Measurements from ENCODE around the gene EPG5. TPM values are rescaled to one million over a fixed set of nuclear protein-coding genes. Genes with fewer than 3 reads are reported as not detected.

The EPG5 gene
- total RNA-seq, 1 experiment from 2014 or later, result 16.1 TPM

GRCh38 chr18:45923138-45923537 is 44.0 kb downstream of the EPG5 start:
- Histone ChIP-seq H2AFZ (ENCODE audit: low read length) (no peak overlapping the region), H3K27ac (ENCODE audit: insufficient read length, low read depth, low read length) (no peak overlapping the region), H3K79me2 (ENCODE audit: insufficient read depth, low read length) (no peaks in the 10 kb centered on the region), H3K4me1 (ENCODE audit: insufficient read depth, low read length) (no peaks in the 10 kb centered on the region), H3K56ac (ENCODE audit: insufficient read length, low read depth, low read length) (no peak overlapping the region), H3K27me3 (ENCODE audit: insufficient read depth, low read length) (no peaks in the 10 kb centered on the region), H2BK5ac (ENCODE audit: insufficient read length, low read length) (no peak overlapping the region), H2AK5ac (ENCODE audit: insufficient read length, low read length) (no peak overlapping the region), H2BK120ac (ENCODE audit: low read depth, low read length, poor library complexity, severe bottlenecking) (no peak overlapping the region), H3K23ac (ENCODE audit: insufficient read length, low read depth, low read length) (no peak overlapping the region), H3K4me2 (ENCODE audit: insufficient read depth, insufficient read length, low read length) (no peak overlapping the region), H3K18ac (ENCODE audit: insufficient read length, low read depth, low read length) (no peak overlapping the region), H3T11ph (ENCODE audit: low read length) (no peak overlapping the region), H4K91ac (ENCODE audit: insufficient read length, low read depth, low read length) (no peak overlapping the region), H2BK15ac (ENCODE audit: low read depth, low read length) (no peak overlapping the region), H4K20me1 (ENCODE audit: control insufficient read depth, insufficient read depth, insufficient read length) (no peaks in the 10 kb centered on the region), H4K8ac (replicated peaks; ENCODE audit: insufficient read length, low read depth, low read length) (no peak overlapping the region), H3K23me2 (ENCODE audit: insufficient read length, low read depth, low read length, poor library complexity, severe bottlenecking) (no peaks in the 10 kb centered on the region), H3K9ac (ENCODE audit: extremely low read depth, insufficient read length, low read length) (no peak overlapping the region), H3K9me3 (ENCODE audit: control insufficient read depth, low read depth, low read length) (no peaks in the 10 kb centered on the region), H3K79me1 (ENCODE audit: insufficient read depth, low read depth, low read length, poor library complexity, severe bottlenecking) (no peaks in the 10 kb centered on the region), H2BK12ac (ENCODE audit: insufficient read length, low read depth, low read length) (no peak overlapping the region), H3K4ac (ENCODE audit: low read depth, low read length) (no peak overlapping the region), H2BK20ac (ENCODE audit: low read depth, low read length, poor library complexity, severe bottlenecking) (no peak overlapping the region), H3K14ac (ENCODE audit: insufficient read depth, low read length) (no peak overlapping the region), H4K5ac (ENCODE audit: insufficient read length, low read depth, low read length) (no peak overlapping the region)
- H3K9me3 Mint-ChIP-seq, result no peaks in the 10 kb centered on the region
- DNase-seq, result no peak
- H3K36me3 Mint-ChIP-seq (ENCODE audit: insufficient read depth in 1 of 3, low read depth in 3 of 3), result peaks cover 10 to 49% (median 24%) of the 10 kb centered on the region in 3 experiments; a peak in 6 of 7 replicates
- H3K27me3 Mint-ChIP-seq (ENCODE audit: low read depth), result no peaks in the 10 kb centered on the region
- H3K4me1 Mint-ChIP-seq, result no peaks in the 10 kb centered on the region
- no CpG with 5 or more reads among the region's 1 CpG for WGBS (ENCODE audit: extremely low coverage, insufficient read length, low lambda C conversion rate)
- no peak overlapping the region for H3K4me3 Mint-ChIP-seq
- TF ChIP-seq CTCF (conservative IDR thresholded peaks at IDR 0.05), result no peak
- H3K27ac Mint-ChIP-seq, result no peak overlapping the region
